Neural cell (in vitro differentiated cells): ENCODE data around the gene TRIO. TPM values are rescaled to one million over a fixed set of nuclear protein-coding genes. Genes with fewer than 3 reads are reported as not detected.

Source experiments
- H2AFZ ChIP-seq: fragments of 200-600, 300-800 bp; sonication (generic), shearing (Covaris generic); 2 replicates; pipeline ENCODE4 v1.6.0; 2014; ENCODE audit warnings: low read depth, mild to moderate bottlenecking, antibody characterized with exemption, low read length, moderate library complexity
- H3F3A ChIP-seq: fragments of 200-600 bp; shearing (Covaris generic); 2 replicates; pipeline ENCODE4 v1.6.1; 2016; ENCODE audit warnings: mild to moderate bottlenecking, moderate library complexity, mixed read lengths, antibody characterized with exemption, low read length; ENCODE audit not compliant: insufficient read depth, poor library complexity, severe bottlenecking
- H3K27ac ChIP-seq: fragments of 200-600, 300-800 bp; sonication (generic), shearing (Covaris generic); 2 replicates; pipeline ENCODE4 v1.5.1; 2014; ENCODE audit warnings: mild to moderate bottlenecking, low read length, moderate library complexity
- H3K27me3 ChIP-seq: fragments of 300-800, 200-600 bp; sonication (generic), shearing (Covaris generic); 2 replicates; pipeline ENCODE4 v1.6.0; 2014; ENCODE audit warnings: mild to moderate bottlenecking, low read depth, low read length, moderate library complexity; ENCODE audit not compliant: insufficient read depth
- H3K36me3 ChIP-seq: fragments of 300-800, 200-600 bp; sonication (generic), shearing (Covaris generic); 2 replicates; pipeline ENCODE4 v1.5.1; 2014; ENCODE audit warnings: mild to moderate bottlenecking, antibody characterized with exemption, low read length, moderate library complexity; ENCODE audit not compliant: insufficient read depth
- H3K4me2 ChIP-seq: fragments of 300-800, 200-600 bp; sonication (generic), shearing (Covaris generic); 2 replicates; pipeline ENCODE4 v1.6.0; 2014; ENCODE audit warnings: mild to moderate bottlenecking, low read length
- H3K4me3 ChIP-seq: fragments of 300-800, 200-600 bp; sonication (generic), shearing (Covaris generic); 2 replicates; pipeline ENCODE4 v1.5.1; 2014; ENCODE audit warnings: mild to moderate bottlenecking, low read length, moderate library complexity
- H3K79me2 ChIP-seq: fragments of 200-600 bp; shearing (Covaris generic); replicated peaks from 2 replicates; pipeline ENCODE4 v1.6.0; 2014; ENCODE audit warnings: mild to moderate bottlenecking, low read length, moderate library complexity; ENCODE audit not compliant: insufficient read depth
- H3K9ac ChIP-seq: fragments of 300-800, 200-600 bp; sonication (generic), shearing (Covaris generic); 2 replicates; pipeline ENCODE4 v1.6.1; 2016; ENCODE audit warnings: mild to moderate bottlenecking, low read length, mixed read lengths
- H3K9me2 ChIP-seq: fragments of 200-600 bp; shearing (Covaris generic); 2 replicates; pipeline ENCODE4 v1.6.1; 2016; ENCODE audit warnings: mild to moderate bottlenecking, low read length, mixed read lengths; ENCODE audit not compliant: insufficient read depth
- H3K9me3 ChIP-seq: fragments of 200-600, 300-800 bp; sonication (generic), shearing (Covaris generic); 2 replicates; pipeline ENCODE4 v1.6.1; 2016; ENCODE audit warnings: mild to moderate bottlenecking, mixed run types, low read length, moderate library complexity, mixed read lengths
- H4K20me1 ChIP-seq: fragments of 200-600 bp; shearing (Covaris generic); 2 replicates; pipeline ENCODE4 v1.6.1; 2016; ENCODE audit warnings: mild to moderate bottlenecking, mixed run types; ENCODE audit not compliant: insufficient read depth
- EP300 ChIP-seq: fragments of 450-650 bp; conservative IDR thresholded peaks from 2 replicates; pipeline ENCODE4 v1.6.1; 2014; ENCODE audit warnings: antibody characterized with exemption, mild to moderate bottlenecking, moderate library complexity; ENCODE audit not compliant: poor library complexity, severe bottlenecking
- EZH2 ChIP-seq: fragments of 200-600, 300-800 bp; shearing (Covaris generic), sonication (generic); IDR thresholded peaks from 2 replicates; pipeline ENCODE4 v1.6.1; 2014; ENCODE audit warnings: antibody characterized with exemption, low read length, borderline replicate concordance, mild to moderate bottlenecking; ENCODE audit not compliant: insufficient read depth, poor library complexity, severe bottlenecking
- MXI1 ChIP-seq: fragments of 450-650 bp; conservative IDR thresholded peaks from 2 replicates; pipeline ENCODE4 v1.6.1; 2014; ENCODE audit warnings: antibody characterized with exemption, mild to moderate bottlenecking; ENCODE audit not compliant: poor library complexity, severe bottlenecking
- POLR2AphosphoS5 ChIP-seq: IDR thresholded peaks from 2 replicates; pipeline ENCODE4 v1.6.1; 2012
- RAD21 ChIP-seq: fragments of 450-650 bp; conservative IDR thresholded peaks from 2 replicates; pipeline ENCODE4 v1.6.1; 2014; ENCODE audit warnings: antibody characterized with exemption, mild to moderate bottlenecking, moderate library complexity
- REST ChIP-seq: IDR thresholded peaks from 2 replicates; pipeline ENCODE4 v1.6.1; 2012; ENCODE audit warnings: borderline replicate concordance
- SMC3 ChIP-seq: fragments of 450-650 bp; conservative IDR thresholded peaks from 2 replicates; pipeline ENCODE4 v1.6.1; 2014; ENCODE audit warnings: antibody characterized with exemption, mild to moderate bottlenecking, moderate library complexity; ENCODE audit not compliant: poor library complexity
- TAF1 ChIP-seq: IDR thresholded peaks from 2 replicates; pipeline ENCODE4 v1.6.1; 2012; ENCODE audit warnings: low read depth
- polyA plus RNA-seq: library from polyadenylated mRNA; depleted of rRNA; stranded (reverse); fragments of >200 nt; gene quantifications from 2 replicates; pipeline ENCODE4 v1.2.3, GENCODE V29; 2014
- TF ChIP-seq, protein P1 (sequence below): fragments of 450-650 bp; IDR thresholded peaks from 2 replicates; pipeline ENCODE4 v1.5.1; 2014; ENCODE audit warnings: antibody characterized with exemption, mild to moderate bottlenecking, moderate library complexity; ENCODE audit not compliant: poor library complexity, severe bottlenecking

The TRIO gene
- polyA plus RNA-seq, 1 donor from 2014 or later, result 168 TPM

DNA sequence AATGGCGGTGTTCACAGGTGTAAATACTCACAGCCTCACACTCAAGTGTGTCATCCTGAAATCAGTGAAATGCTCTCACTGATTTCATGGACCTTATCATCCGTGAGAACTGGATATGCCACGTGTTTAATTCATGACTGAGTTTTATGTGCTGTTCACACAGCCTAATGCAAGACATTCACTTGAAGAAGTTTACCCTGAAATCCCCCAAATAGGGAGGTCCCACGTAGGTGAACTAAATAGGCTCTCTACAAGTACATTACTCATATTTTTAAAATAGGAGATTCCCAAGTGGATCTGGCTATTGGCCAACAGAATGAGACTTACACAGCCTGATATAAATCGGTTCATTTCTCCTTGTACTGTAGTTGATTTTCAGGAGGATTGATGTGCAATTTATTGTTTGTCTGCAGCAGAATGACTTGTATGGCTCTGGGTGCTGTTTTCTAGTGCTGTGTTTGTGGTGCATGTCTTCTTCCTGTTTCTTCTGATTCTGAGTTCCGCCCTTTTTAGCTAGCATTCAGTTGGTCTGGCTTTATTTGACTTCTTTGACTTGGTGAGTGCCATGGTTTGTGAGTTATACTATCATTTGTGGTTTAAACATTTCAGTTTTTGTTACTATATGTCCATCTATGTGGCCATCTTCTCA, 25.1 kb downstream of the TRIO start:
- Histone ChIP-seq H3K79me2 (peaks cover 97% of the 10 kb centered on the region), H3K9me2 (no peaks in the 10 kb centered on the region), H3K9me3 (peaks cover 5% of the 10 kb centered on the region), H3K27ac (no peak overlapping the region), H2AFZ (no peak overlapping the region), H3K36me3 (no peaks in the 10 kb centered on the region), H3K27me3 (no peaks in the 10 kb centered on the region), H3K4me2 (no peak overlapping the region), H3K9ac (no peak overlapping the region), H3F3A (no peaks in the 10 kb centered on the region), H4K20me1 (peaks cover 35% of the 10 kb centered on the region), H3K4me3 (no peak overlapping the region)
- TF ChIP-seq EZH2, result no peak
- TF ChIP-seq POLR2AphosphoS5, result no peak
- TF ChIP-seq, protein P1, sequence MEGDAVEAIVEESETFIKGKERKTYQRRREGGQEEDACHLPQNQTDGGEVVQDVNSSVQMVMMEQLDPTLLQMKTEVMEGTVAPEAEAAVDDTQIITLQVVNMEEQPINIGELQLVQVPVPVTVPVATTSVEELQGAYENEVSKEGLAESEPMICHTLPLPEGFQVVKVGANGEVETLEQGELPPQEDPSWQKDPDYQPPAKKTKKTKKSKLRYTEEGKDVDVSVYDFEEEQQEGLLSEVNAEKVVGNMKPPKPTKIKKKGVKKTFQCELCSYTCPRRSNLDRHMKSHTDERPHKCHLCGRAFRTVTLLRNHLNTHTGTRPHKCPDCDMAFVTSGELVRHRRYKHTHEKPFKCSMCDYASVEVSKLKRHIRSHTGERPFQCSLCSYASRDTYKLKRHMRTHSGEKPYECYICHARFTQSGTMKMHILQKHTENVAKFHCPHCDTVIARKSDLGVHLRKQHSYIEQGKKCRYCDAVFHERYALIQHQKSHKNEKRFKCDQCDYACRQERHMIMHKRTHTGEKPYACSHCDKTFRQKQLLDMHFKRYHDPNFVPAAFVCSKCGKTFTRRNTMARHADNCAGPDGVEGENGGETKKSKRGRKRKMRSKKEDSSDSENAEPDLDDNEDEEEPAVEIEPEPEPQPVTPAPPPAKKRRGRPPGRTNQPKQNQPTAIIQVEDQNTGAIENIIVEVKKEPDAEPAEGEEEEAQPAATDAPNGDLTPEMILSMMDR, result no peak

DNA sequence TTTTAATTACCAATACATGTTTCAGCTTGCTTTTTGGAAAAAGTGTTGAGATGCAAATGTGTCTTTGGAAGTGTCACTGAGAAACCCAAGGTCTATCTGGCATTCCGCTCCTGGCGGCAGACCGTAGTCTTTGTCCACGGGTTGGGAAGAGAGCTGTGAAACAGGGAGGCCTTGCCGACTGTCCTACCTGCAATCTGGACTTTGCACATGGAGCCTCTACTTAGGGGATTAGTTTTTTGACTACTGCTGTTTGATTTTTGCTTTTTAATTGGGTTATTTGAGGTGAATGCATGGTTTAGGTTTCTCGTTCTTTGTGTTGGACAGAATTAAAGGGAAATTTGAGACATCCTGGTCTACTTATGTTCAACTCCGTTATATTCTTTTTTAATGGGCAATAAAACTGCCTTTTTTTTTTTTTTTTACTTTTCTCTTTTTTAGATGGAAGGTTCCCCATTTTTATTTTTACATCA, 25.7 kb downstream of the TRIO start:
- Histone ChIP-seq H3K79me2 (peaks cover 97% of the 10 kb centered on the region), H3K27ac (no peak overlapping the region), H3K4me3 (no peak overlapping the region), H2AFZ (no peak overlapping the region), H3K27me3 (no peaks in the 10 kb centered on the region), H3K4me2 (no peak overlapping the region), H3K36me3 (no peaks in the 10 kb centered on the region), H3F3A (no peaks in the 10 kb centered on the region), H4K20me1 (peaks cover 39% of the 10 kb centered on the region), H3K9ac (no peak overlapping the region), H3K9me2 (no peaks in the 10 kb centered on the region), H3K9me3 (peaks cover 5% of the 10 kb centered on the region)
- no peak for TF ChIP-seq EP300
- no peak for TF ChIP-seq REST
- TF ChIP-seq TAF1, result no peak
- TF ChIP-seq SMC3, result no peak
- TF ChIP-seq, protein P1, result no peak
- no peak for TF ChIP-seq RAD21
- TF ChIP-seq POLR2AphosphoS5, result no peak
- TF ChIP-seq EZH2, result no peak
- no peak for TF ChIP-seq MXI1
